Measurements from ENCODE around the gene CCDC187. TPM values are rescaled to one million over a fixed set of nuclear protein-coding genes. Genes with fewer than 3 reads are reported as not detected.

Gene CCDC187
- total RNA-seq, 1 experiment from 2014 or later, result 2.7 TPM

GRCh38 chr9:136332482-136332983 lies 28.6 kb upstream of the CCDC187 start:
- no peaks in the 10 kb centered on the region for H3K27me3 ChIP-seq (ENCODE audit: insufficient read depth, low read depth)
- no peaks in the 10 kb centered on the region for H3K79me2 ChIP-seq (ENCODE audit: low read depth)
- no peak for DNase-seq
- H3K4me1 ChIP-seq (replicated peaks; ENCODE audit: insufficient read depth), result peaks cover 11% of the 10 kb centered on the region; the same call in 1 of the 2 replicates
- no peaks in the 10 kb centered on the region for H3K9me3 ChIP-seq (ENCODE audit: insufficient read depth, low read depth)
- TF ChIP-seq CTCF (conservative IDR thresholded peaks at IDR 0.05) (no peak), EZH2 (IDR thresholded peaks at IDR 0.05; ENCODE audit: low read depth) (no peak)
- H3K36me3 ChIP-seq (ENCODE audit: low read depth), result no peaks in the 10 kb centered on the region
- no peaks in the 10 kb centered on the region for H3K9me2 ChIP-seq (ENCODE audit: insufficient read depth)
- no peak overlapping the region for H3K4me2 ChIP-seq
- intact Hi-C loops (cut with micrococcal nuclease; ENCODE audit: unreplicated experiment), result no loop called here
- no peaks in the 10 kb centered on the region for H3F3A ChIP-seq (ENCODE audit: insufficient read depth, low read depth)
- H2AFZ ChIP-seq, result no peak overlapping the region
- no peak overlapping the region for H3K4me3 ChIP-seq
- BruUV-seq (replicated peaks), result no TSS peak
- ChIA-PET POLR2A (ENCODE audit: unreplicated experiment) (interaction anchor here (0.5 kb wide), 1 partner anchor 227 kb away, joined by 5 read pairs; no protein-coding TSS in a partner anchor), CTCF (no interaction called here)
- no peak overlapping the region for H3K27ac ChIP-seq
- H4K20me1 ChIP-seq (ENCODE audit: insufficient read depth), result peaks cover 5% of the 10 kb centered on the region; the same call in 1 of the 2 replicates

- CTCF ChIA-PET, result interaction anchor here (1.2 kb wide), 1 partner anchor 14 kb away, joined by 3 read pairs; no protein-coding TSS in a partner anchor
- no peaks in the 10 kb centered on the region for H3K9me2 ChIP-seq (ENCODE audit: insufficient read depth)
- no peak for TF ChIP-seq EZH2 (IDR thresholded peaks at IDR 0.05; ENCODE audit: low read depth)
- TF ChIP-seq CTCF (conservative IDR thresholded peaks at IDR 0.05), result no peak
- H3K4me2 ChIP-seq, result no peak overlapping the region
- H3K4me1 ChIP-seq (replicated peaks; ENCODE audit: insufficient read depth), result peaks cover 11% of the 10 kb centered on the region; the same call in 1 of the 2 replicates
- POLR2A ChIA-PET (ENCODE audit: unreplicated experiment), result no interaction called here
- intact Hi-C loops (cut with micrococcal nuclease; ENCODE audit: unreplicated experiment), result no loop called here
- H3K4me3 ChIP-seq, result no peak overlapping the region
- H3K9me3 ChIP-seq (ENCODE audit: insufficient read depth, low read depth), result no peaks in the 10 kb centered on the region
- BruUV-seq (replicated peaks), result no TSS peak
- H3F3A ChIP-seq (ENCODE audit: insufficient read depth, low read depth), result 0 out of 2 replicates have a peak, but pooled peaks cover 1% of the 10 kb centered on the region
- H3K27me3 ChIP-seq (ENCODE audit: insufficient read depth, low read depth), result no peaks in the 10 kb centered on the region
- no peaks in the 10 kb centered on the region for H3K79me2 ChIP-seq (ENCODE audit: low read depth)
- H3K36me3 ChIP-seq (ENCODE audit: low read depth), result no peaks in the 10 kb centered on the region
- no peak overlapping the region for H2AFZ ChIP-seq
- peaks cover 5% of the 10 kb centered on the region; the same call in 1 of the 2 replicates for H4K20me1 ChIP-seq (ENCODE audit: insufficient read depth)
- DNase-seq, result no peak
- H3K27ac ChIP-seq, result no peak overlapping the region
These were observed 27.9 kb upstream of the CCDC187 start for GRCh38 chr9:136331556-136332481.

- intact Hi-C loops (cut with micrococcal nuclease; ENCODE audit: unreplicated experiment), result no loop called here
- TF ChIP-seq EZH2 (IDR thresholded peaks at IDR 0.05; ENCODE audit: low read depth), result no peak
- no peak for TF ChIP-seq CTCF (conservative IDR thresholded peaks at IDR 0.05)
- Histone ChIP-seq H3K4me3 (no peak overlapping the region), H3K27me3 (ENCODE audit: insufficient read depth, low read depth) (no peaks in the 10 kb centered on the region), H3K9me2 (ENCODE audit: insufficient read depth) (no peaks in the 10 kb centered on the region), H3K36me3 (ENCODE audit: low read depth) (no peaks in the 10 kb centered on the region), H3K27ac (no peak overlapping the region), H3K79me2 (ENCODE audit: low read depth) (no peaks in the 10 kb centered on the region), H3K4me2 (no peak overlapping the region), H3K4me1 (replicated peaks; ENCODE audit: insufficient read depth) (peaks cover 11% of the 10 kb centered on the region; the same call in 1 of the 2 replicates), H3K9me3 (ENCODE audit: insufficient read depth, low read depth) (no peaks in the 10 kb centered on the region), H4K20me1 (ENCODE audit: insufficient read depth) (peaks cover 5% of the 10 kb centered on the region; the same call in 1 of the 2 replicates), H3F3A (ENCODE audit: insufficient read depth, low read depth) (peaks cover 8% of the 10 kb centered on the region; the same call in 1 of the 2 replicates), H2AFZ (no peak overlapping the region)
- no peak for DNase-seq
- CTCF ChIA-PET, result interaction anchor here (1.2 kb wide), 1 partner anchor 15 kb away, joined by 3 read pairs; no protein-coding TSS in a partner anchor
- no TSS peak for BruUV-seq (replicated peaks)
- POLR2A ChIA-PET (ENCODE audit: unreplicated experiment), result no interaction called here
These were observed 27.1 kb upstream of the CCDC187 start for GRCh38 chr9:136331030-136331429.
